ENCODE data around the gene SLC35F3.

The SLC35F3 gene

DNA sequence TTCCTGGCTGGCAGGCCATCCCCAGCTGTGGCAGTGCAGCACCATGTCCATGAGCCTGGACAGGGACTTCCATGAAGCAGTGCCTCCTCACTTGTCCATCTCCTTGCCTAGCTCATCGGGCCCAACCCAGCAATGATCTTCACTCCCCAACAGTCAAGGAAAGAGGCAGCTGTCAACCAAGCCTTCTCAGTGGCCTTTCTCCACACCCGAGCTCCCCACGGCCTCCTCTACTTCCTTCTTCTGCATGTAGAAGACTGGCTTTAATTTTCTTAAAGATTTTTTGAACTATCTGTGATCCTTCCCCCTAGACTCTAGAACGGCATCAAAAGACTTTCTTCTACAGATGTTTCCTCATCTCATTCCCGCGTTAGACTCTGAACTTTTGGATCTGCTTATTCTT is 403.2 kb downstream of the SLC35F3 start:
- H3K4me3 Mint-ChIP-seq = no peak overlapping the region
- peaks cover 37% of the 10 kb centered on the region for H3K4me1 Mint-ChIP-seq (ENCODE audit: low read depth)
- H3K27me3 Mint-ChIP-seq = peaks cover 3% of the 10 kb centered on the region
- peaks cover 4% of the 10 kb centered on the region for H3K36me3 Mint-ChIP-seq (ENCODE audit: low read depth)
- H3K27ac Mint-ChIP-seq = no peak overlapping the region
- H3K9me3 Mint-ChIP-seq = no peaks in the 10 kb centered on the region

DNA sequence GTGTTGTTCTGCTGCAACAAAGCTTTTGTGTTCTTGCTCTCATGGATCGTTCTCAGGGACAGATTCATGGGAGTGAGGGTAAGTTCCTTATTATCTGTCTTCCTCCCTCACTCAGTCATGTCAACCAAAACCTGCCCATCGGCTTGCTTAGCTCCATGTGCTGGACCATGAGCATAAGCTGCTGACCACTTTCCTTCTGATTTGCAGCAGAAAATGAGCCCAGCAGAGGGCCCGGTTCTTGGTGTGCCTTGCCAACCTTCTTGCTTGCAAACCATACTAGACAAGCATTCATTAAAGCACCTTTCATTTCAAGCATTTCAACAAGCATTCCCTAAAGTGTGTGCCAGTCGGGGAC is 404.7 kb downstream of the SLC35F3 start:
- peaks cover 4% of the 10 kb centered on the region for H3K36me3 Mint-ChIP-seq (ENCODE audit: low read depth)
- H3K27ac Mint-ChIP-seq = peak overlapping the region; percentile 87
- peaks cover 3% of the 10 kb centered on the region for H3K27me3 Mint-ChIP-seq
- no peaks in the 10 kb centered on the region for H3K9me3 Mint-ChIP-seq
- H3K4me1 Mint-ChIP-seq (ENCODE audit: low read depth) = peaks cover 52% of the 10 kb centered on the region
- no peak overlapping the region for H3K4me3 Mint-ChIP-seq

DNA sequence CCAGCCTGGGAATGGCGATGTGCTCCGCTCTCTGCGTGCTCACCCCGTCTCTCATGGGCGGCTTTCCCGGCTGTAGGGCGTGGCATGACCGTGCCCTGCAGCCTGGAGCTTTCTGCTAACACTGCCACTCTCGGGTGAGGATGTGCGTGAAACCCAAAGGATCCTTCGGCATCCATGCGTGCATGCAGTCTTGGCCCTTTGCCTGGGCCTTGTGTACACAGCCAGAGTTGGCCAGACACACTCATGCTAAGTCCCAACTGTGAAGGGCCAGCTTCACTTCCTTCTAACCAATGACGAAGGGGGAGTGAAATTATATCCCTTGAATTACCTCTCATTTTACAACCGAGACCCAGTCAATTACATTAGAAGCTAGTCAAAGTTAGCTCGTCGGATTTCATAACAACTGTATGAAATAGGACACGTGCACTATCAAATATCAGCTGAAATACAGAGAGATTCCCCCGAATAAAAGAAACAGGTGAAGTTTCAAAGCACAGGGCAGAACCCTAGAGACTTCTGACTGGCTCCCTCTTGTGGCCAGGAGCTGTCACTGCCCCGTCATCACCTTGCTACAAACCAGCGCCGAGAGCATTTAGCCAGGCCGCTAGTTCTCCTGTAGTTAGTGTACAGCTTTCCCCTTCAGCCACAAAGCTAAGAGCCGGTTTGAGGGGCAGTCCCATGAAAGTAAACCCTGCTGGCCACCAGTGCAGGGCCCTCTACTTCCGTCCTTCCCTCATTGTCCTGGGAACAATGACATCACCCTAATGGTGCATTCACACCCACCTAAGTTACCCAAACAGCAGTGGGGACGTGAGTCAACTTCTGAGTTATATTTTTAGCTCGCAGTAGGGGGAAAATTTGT is 405.4 kb downstream of the SLC35F3 start:
- Mint-ChIP-seq H3K4me1 (ENCODE audit: low read depth) (peaks cover 58% of the 10 kb centered on the region), H3K36me3 (ENCODE audit: low read depth) (no peaks in the 10 kb centered on the region), H3K4me3 (peak overlapping the region; percentile 66), H3K9me3 (no peaks in the 10 kb centered on the region), H3K27me3 (no peaks in the 10 kb centered on the region), H3K27ac (peak overlapping the region; percentile 87)

DNA sequence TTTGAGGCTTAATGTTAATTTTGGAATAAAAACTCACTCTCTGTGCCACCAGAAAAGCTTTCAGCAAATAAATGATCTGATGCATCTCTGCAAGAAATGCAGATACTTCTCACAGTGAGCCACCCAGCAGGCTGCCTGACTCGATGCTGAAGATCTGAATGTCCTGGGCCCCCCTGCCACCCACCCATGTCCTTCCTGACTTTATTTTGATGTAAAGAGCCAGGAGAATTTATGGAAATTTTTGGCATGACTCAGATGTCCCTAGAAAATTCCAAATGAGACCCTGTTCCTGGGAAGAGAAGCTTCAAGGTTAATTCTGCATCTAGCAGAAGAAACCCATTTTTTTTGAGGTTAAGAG is 406.0 kb downstream of the SLC35F3 start:
- Mint-ChIP-seq H3K4me3 (no peak overlapping the region), H3K36me3 (ENCODE audit: low read depth) (no peaks in the 10 kb centered on the region), H3K27ac (peak overlapping the region; percentile 87), H3K9me3 (no peaks in the 10 kb centered on the region), H3K4me1 (ENCODE audit: low read depth) (peaks cover 64% of the 10 kb centered on the region), H3K27me3 (no peaks in the 10 kb centered on the region)

DNA sequence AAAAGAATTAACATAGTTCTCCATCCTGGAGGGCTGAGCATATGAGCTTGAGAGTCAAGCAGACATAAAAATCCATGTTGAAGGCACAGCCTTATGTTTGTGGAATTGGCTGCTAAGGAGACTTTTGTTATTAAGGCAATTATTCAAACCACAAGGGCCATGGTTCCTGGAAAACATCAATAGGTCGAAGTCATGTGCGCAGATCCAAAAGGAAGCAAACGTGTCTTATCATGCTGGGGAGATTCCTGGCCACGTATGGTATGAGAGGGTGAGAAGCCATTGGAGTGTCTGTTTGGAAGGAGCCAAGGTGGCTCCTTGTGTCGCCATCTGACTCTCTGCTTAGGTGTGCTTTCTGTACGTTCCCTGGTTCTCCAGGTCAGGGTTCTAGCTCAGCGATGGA is 406.9 kb downstream of the SLC35F3 start:
- Mint-ChIP-seq H3K9me3 (peaks cover 1% of the 10 kb centered on the region), H3K4me1 (ENCODE audit: low read depth) (peaks cover 74% of the 10 kb centered on the region), H3K27ac (peak overlapping the region; percentile 42)

DNA sequence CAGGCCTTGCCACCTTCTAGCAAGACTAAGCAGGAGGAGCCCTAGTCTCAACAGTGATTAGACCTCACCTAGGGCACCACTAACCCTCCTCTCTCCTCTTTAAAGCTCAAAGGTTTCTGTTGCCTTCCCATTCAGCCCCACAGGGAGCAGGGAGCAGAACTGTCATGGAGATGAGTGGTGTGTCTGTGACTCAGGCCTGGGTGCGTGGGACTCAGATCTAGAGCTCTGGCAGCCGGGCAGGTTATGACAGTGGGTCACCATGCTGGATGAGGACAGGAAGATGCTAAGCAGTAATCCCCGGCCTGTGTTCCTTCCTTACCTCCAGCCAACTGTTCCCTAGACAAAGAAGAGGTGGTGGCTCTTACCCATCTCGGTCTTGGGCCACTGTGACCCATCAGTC is 408.7 kb downstream of the SLC35F3 start:
- peaks cover 92% of the 10 kb centered on the region for H3K4me1 Mint-ChIP-seq (ENCODE audit: low read depth)
- peaks cover 3% of the 10 kb centered on the region for H3K9me3 Mint-ChIP-seq
- H3K27ac Mint-ChIP-seq = peak overlapping the region; percentile 91
- no peaks in the 10 kb centered on the region for H3K36me3 Mint-ChIP-seq (ENCODE audit: low read depth)
- no peak overlapping the region for H3K4me3 Mint-ChIP-seq
- no peaks in the 10 kb centered on the region for H3K27me3 Mint-ChIP-seq

More for the DNA sequence above, 406.9 kb downstream of the SLC35F3 start:
- no peaks in the 10 kb centered on the region for H3K36me3 Mint-ChIP-seq (ENCODE audit: low read depth)
- H3K27me3 Mint-ChIP-seq = no peaks in the 10 kb centered on the region
- H3K4me3 Mint-ChIP-seq = no peak overlapping the region

DNA sequence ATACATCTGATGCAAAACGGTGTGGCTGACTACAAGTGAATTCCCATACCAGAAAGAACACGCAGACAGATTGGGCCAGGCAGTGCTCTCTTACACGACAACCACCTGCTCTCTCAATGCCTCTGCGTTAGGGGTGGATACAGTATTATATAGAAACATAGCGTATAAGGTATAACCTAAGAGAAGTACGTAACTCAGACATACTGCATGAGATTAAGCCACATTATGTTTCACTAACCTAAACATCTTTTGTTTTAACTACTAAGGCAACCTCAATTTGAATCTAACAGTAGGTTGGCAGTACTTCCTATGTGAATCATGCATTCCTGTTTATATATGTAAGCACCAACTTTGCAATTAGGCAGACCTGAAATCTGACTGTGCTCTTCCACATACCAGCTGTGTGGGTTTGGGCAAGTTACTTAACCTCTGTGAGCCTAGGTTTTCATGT is 410.6 kb downstream of the SLC35F3 start:
- H3K4me3 Mint-ChIP-seq = peak overlapping the region; percentile 74
- H3K27me3 Mint-ChIP-seq = no peaks in the 10 kb centered on the region
- peaks cover 79% of the 10 kb centered on the region for H3K4me1 Mint-ChIP-seq (ENCODE audit: low read depth)
- H3K9me3 Mint-ChIP-seq = peaks cover 3% of the 10 kb centered on the region
- H3K36me3 Mint-ChIP-seq (ENCODE audit: low read depth) = no peaks in the 10 kb centered on the region
- peak overlapping the region; percentile 91 for H3K27ac Mint-ChIP-seq

DNA sequence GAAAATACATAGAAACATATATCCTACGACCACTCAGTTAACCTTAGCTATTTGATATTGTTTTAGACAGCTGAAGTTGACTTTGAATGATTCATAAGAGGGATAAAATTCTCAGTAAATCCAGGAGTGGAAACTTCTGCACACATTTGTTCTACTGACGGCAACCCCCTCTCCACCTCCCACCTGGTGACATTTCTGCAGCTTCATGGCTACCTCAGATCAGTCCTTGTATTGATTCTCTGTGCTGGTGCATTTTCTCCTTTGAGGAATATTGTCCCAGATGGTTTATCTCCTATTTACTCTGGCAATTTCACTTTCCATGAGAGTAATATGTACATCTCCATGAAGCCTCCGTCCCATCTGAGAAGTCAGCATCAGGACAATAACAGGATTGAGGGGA is 411.1 kb downstream of the SLC35F3 start:
- no peaks in the 10 kb centered on the region for H3K27me3 Mint-ChIP-seq
- peak overlapping the region; percentile 91 for H3K27ac Mint-ChIP-seq

DNA sequence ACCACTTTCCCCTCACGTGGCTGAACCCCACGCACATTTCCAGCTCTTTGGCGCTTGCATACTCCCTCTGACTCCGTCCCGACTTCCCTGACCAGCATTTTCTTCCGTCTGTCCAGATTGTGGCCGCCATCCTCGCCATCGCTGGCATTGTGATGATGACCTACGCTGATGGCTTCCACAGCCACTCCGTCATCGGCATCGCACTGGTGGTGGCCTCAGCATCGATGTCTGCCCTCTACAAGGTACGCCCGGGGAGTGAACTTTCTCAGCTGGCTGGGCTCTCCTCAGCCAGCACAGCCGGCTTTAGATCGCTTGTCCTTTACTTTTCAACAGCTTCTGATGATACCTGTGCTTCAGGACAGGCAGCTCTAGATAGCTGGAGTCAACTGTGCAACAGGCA is 412.0 kb downstream of the SLC35F3 start:
- Mint-ChIP-seq H3K9me3 (peaks cover 3% of the 10 kb centered on the region), H3K27me3 (no peaks in the 10 kb centered on the region), H3K36me3 (ENCODE audit: low read depth) (no peaks in the 10 kb centered on the region), H3K4me1 (ENCODE audit: low read depth) (peaks cover 72% of the 10 kb centered on the region), H3K27ac (peak overlapping the region; percentile 91), H3K4me3 (peak overlapping the region; percentile 74)

More for the DNA sequence above, 411.1 kb downstream of the SLC35F3 start:
- Mint-ChIP-seq H3K9me3 (peaks cover 3% of the 10 kb centered on the region), H3K4me3 (peak overlapping the region; percentile 74), H3K4me1 (ENCODE audit: low read depth) (peaks cover 75% of the 10 kb centered on the region), H3K36me3 (ENCODE audit: low read depth) (no peaks in the 10 kb centered on the region)

DNA sequence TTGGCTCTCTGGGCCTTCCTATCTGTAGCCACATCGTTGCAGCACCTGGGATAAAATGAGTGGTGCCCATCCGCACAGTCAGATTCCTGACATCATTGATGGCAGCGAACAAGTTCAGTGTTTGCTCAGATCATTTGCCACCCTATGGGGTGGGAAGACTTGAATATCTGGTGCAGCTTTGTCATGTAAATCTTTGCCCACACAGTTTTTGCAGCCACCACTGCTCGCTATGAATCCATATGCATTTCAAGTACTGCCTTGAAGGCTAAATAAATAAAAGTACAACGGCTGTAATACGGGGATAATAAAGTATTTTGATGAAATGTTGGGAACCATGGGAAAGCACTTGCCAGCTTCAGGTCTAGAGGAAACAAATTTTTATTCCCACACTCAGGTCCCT is 412.5 kb downstream of the SLC35F3 start:
- H3K9me3 Mint-ChIP-seq = peaks cover 3% of the 10 kb centered on the region
- peaks cover 68% of the 10 kb centered on the region for H3K4me1 Mint-ChIP-seq (ENCODE audit: low read depth)
- no peaks in the 10 kb centered on the region for H3K27me3 Mint-ChIP-seq
- no peaks in the 10 kb centered on the region for H3K36me3 Mint-ChIP-seq (ENCODE audit: low read depth)
- no peak overlapping the region for H3K4me3 Mint-ChIP-seq
- peak overlapping the region; percentile 91 for H3K27ac Mint-ChIP-seq

DNA sequence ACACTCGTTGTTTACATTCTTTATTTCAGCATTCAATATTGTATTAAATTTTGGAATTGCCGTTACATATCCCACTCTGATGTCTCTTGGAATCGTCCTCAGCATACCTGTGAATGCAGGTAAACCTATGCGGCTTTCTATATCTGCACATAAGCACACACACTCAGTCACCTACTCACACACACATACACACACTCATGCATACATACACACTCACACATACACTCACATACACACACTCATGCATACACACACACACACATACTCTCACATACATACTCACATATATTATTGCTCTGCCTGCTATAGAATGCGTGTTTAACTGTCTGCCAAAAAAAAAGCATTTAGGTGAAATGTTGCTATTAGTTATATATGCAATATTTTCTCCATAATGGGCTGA is 415.6 kb downstream of the SLC35F3 start:
- Mint-ChIP-seq H3K36me3 (ENCODE audit: low read depth) (no peaks in the 10 kb centered on the region), H3K4me3 (no peak overlapping the region)

DNA sequence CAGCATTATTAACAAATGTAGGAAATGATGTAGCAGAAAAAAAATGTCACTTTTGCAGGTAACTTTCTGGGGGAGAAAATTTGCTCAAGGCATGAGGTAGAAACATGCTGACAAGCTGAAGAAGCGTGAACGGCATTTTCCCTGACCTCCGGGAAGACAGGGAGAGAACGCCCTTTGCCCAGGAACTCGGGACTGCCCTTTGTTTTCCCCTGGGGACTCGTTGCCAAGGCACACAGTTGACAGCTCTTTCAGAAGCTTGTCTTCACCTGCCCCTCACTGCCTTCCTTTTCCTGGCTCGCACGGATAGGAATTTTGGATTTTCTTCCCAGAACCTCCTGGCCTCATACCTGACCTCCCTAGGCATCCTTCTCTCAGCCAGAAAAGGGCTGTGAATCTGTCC is 416.1 kb downstream of the SLC35F3 start:
- no peak overlapping the region for H3K4me3 Mint-ChIP-seq
- peaks cover 12% of the 10 kb centered on the region for H3K27me3 Mint-ChIP-seq
- H3K9me3 Mint-ChIP-seq = peaks cover 3% of the 10 kb centered on the region
- H3K27ac Mint-ChIP-seq = no peak overlapping the region
- H3K4me1 Mint-ChIP-seq (ENCODE audit: low read depth) = peaks cover 56% of the 10 kb centered on the region
- H3K36me3 Mint-ChIP-seq (ENCODE audit: low read depth) = no peaks in the 10 kb centered on the region

More for the DNA sequence above, 415.6 kb downstream of the SLC35F3 start:
- H3K4me1 Mint-ChIP-seq (ENCODE audit: low read depth) = peaks cover 57% of the 10 kb centered on the region
- no peak overlapping the region for H3K27ac Mint-ChIP-seq
- H3K9me3 Mint-ChIP-seq = peaks cover 3% of the 10 kb centered on the region
- H3K27me3 Mint-ChIP-seq = peaks cover 12% of the 10 kb centered on the region

DNA sequence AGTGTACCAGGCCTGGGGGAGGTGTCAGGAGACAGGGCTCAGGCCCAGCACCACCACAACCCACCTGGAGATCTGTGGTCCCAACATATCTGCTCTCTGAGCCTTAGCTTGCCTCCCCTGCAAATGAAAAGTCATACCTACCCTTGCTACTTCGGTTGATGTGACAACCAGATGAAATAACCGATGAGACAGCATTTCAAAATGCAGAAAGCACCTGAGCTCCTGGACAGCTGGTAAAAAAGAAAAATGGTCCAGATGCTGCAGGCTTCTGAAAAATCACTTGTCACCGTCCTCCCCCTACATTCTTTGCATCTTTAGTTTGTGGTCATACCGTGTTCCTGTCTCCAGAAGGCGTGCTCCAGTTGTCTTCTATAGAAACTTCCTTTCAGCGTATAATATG is 416.8 kb downstream of the SLC35F3 start:
- Mint-ChIP-seq H3K27ac (no peak overlapping the region), H3K9me3 (peaks cover 3% of the 10 kb centered on the region), H3K4me1 (ENCODE audit: low read depth) (peaks cover 56% of the 10 kb centered on the region), H3K4me3 (no peak overlapping the region), H3K36me3 (ENCODE audit: low read depth) (no peaks in the 10 kb centered on the region), H3K27me3 (peaks cover 12% of the 10 kb centered on the region)

DNA sequence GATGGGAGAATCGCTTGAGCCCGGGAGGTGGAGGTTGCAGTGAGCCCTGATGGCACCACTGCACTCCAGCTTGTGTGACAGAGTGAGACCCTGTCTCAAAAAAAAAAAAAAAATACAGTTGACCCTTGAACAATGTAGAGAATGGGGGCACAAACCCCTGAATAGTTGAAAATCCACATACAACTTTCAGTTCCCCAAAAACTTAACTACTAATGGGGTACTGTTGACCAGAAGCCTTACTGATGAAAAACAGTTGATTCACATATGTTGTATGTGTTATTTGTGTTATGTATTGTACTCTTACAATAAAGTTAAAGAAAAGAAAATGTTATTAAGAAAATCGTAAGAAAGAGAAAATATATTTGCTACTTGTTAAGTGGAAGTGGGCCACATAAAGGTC is 417.6 kb downstream of the SLC35F3 start:
- peaks cover 56% of the 10 kb centered on the region for H3K4me1 Mint-ChIP-seq (ENCODE audit: low read depth)
- H3K27me3 Mint-ChIP-seq = peaks cover 12% of the 10 kb centered on the region
- no peak overlapping the region for H3K4me3 Mint-ChIP-seq
- H3K9me3 Mint-ChIP-seq = no peaks in the 10 kb centered on the region
- H3K36me3 Mint-ChIP-seq (ENCODE audit: low read depth) = no peaks in the 10 kb centered on the region
- H3K27ac Mint-ChIP-seq = peak overlapping the region; percentile 18

DNA sequence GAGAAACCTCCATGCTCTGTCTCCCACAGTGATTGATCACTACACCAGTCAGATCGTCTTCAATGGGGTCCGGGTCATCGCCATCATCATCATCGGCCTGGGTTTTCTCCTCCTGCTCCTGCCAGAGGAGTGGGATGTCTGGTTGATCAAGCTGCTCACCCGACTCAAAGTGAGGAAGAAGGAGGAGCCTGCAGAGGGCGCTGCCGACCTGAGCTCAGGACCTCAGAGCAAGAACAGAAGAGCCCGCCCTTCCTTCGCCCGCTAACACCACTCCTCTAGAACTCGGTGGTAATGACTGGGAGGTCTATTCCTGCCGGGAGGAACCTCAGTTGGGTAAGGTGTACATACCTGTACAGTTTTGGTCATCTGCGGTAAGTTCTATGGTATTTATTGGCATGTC is 418.5 kb downstream of the SLC35F3 start:
- H3K36me3 Mint-ChIP-seq (ENCODE audit: low read depth) = no peaks in the 10 kb centered on the region
- no peaks in the 10 kb centered on the region for H3K9me3 Mint-ChIP-seq
- H3K27ac Mint-ChIP-seq = no peak overlapping the region
- H3K27me3 Mint-ChIP-seq = peaks cover 12% of the 10 kb centered on the region
- no peak overlapping the region for H3K4me3 Mint-ChIP-seq
- H3K4me1 Mint-ChIP-seq (ENCODE audit: low read depth) = peaks cover 52% of the 10 kb centered on the region

DNA sequence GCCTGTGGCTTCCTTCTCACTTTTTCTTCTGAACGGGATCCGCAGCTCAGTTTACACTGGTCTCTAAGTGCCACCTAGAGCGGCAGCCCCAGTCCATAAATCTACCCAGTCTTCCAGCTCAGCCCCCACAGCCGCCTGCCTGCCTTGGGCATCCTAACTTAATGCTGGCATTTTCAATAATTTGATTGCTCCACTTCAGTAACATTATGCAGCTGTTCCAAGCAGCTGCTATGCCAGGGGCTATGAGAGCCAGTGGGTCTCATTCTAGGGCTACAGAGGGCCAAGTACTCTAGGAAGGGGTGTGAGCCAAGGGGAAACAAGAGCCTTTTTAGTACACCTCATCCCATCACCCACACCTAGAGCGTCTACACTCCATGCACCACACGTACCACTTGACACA is 420.3 kb downstream of the SLC35F3 start:
- Mint-ChIP-seq H3K36me3 (ENCODE audit: low read depth) (no peaks in the 10 kb centered on the region), H3K9me3 (no peaks in the 10 kb centered on the region), H3K27me3 (peaks cover 13% of the 10 kb centered on the region)

More for the DNA sequence above, 420.3 kb downstream of the SLC35F3 start:
- no peak overlapping the region for H3K4me3 Mint-ChIP-seq
- no peak overlapping the region for H3K27ac Mint-ChIP-seq
- H3K4me1 Mint-ChIP-seq (ENCODE audit: low read depth) = peaks cover 51% of the 10 kb centered on the region
